ENCODE results near the gene YWHAG.
"Not testable (repeated sequence)": the region's sequence is repeated elsewhere in the genome, so short reads cannot be mapped to it uniquely, and the experiment has no call there.

YWHAG gene

GRCh38 chr7:76397409-76398183 lies 38.8 kb upstream of the YWHAG start:
- TF ChIP-seq CTCF (conservative IDR thresholded peaks at IDR 0.05) = no peak
- H3K27ac ChIP-seq = no peak overlapping the region

- no peak for TF ChIP-seq CTCF (conservative IDR thresholded peaks at IDR 0.05)
- H3K27ac ChIP-seq = no peak overlapping the region
Measured at GRCh38 chr7:76396864-76397263, 38.1 kb upstream of the YWHAG start.

- TF ChIP-seq CTCF (conservative IDR thresholded peaks at IDR 0.05) = no peak
- no peak overlapping the region for H3K27ac ChIP-seq
Measured at GRCh38 chr7:76395965-76396726, 37.4 kb upstream of the YWHAG start.

- H3K27ac ChIP-seq = not testable (repeated sequence)
Measured at GRCh38 chr7:76395605-76395964, 36.8 kb upstream of the YWHAG start.

- H3K27ac ChIP-seq = no peak overlapping the region
- TF ChIP-seq CTCF (conservative IDR thresholded peaks at IDR 0.05) = no peak
Measured at GRCh38 chr7:76394957-76395356, 36.2 kb upstream of the YWHAG start.

GRCh38 chr7:76393116-76394031 lies 34.6 kb upstream of the YWHAG start:
- peak overlapping the region; percentile 94 for H3K27ac ChIP-seq
- no peak for TF ChIP-seq CTCF (conservative IDR thresholded peaks at IDR 0.05)

- no peak for TF ChIP-seq CTCF (conservative IDR thresholded peaks at IDR 0.05)
- H3K27ac ChIP-seq = peak overlapping the region; percentile 94
Measured at GRCh38 chr7:76392531-76393115, 33.8 kb upstream of the YWHAG start.
